HL-60 (cell line): ENCODE data around the gene UQCRH.

ENCODE experiments used
- POLR2AphosphoS5 ChIP-seq: IDR thresholded peaks from 2 replicates; pipeline ENCODE4 v1.6.1; 2012; ENCODE audit warnings: low read depth
- TF ChIP-seq, protein P1 (sequence below): IDR thresholded peaks from one replicate; pipeline ENCODE4 v1.5.1; 2011; ENCODE audit warnings: low read length, control low read depth, inconsistent platforms; ENCODE audit not compliant: insufficient read depth

DNA sequence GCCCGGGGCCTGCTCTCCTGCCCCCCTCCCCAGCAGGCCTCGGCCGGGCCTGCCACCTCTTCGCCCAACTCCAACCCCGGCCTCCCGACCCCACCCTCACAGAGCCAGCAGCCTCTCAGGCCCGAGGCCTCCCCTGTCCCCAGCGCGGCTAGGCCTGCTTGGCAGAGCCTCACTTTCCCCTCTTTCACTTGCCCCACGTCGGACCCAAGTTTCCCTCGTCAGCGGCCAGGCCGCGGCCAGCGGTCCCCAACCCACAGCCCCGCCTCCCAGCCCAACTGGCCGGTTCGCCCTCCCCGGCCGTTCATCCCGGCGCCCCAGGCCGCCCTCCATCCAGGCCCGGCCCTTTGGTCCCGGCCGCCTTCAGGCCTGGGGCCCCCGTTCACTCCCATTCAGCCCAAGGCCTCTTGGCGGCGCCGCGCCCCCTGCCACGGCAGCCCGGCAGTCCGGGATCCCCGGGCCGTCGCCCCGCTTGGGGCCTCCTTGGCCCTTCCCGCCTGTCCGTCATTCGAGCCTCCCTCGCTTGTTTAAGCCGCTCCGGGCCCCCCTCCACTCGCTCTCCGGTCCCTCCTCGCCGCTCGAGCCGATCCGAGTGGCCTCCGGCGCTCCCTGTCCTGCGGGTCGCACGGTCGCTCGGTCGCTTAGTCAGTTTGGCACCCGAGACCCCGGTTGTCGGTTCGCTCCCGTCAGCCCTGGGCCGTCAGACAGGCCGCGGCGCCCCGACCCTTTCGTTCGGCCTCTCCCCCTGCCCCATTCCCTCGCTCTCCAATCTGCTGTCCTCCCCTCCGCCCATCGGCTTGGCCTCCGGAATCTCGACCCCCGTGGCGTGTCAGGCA, 1.5 kb upstream of the UQCRH start:
- TF ChIP-seq, protein P1, sequence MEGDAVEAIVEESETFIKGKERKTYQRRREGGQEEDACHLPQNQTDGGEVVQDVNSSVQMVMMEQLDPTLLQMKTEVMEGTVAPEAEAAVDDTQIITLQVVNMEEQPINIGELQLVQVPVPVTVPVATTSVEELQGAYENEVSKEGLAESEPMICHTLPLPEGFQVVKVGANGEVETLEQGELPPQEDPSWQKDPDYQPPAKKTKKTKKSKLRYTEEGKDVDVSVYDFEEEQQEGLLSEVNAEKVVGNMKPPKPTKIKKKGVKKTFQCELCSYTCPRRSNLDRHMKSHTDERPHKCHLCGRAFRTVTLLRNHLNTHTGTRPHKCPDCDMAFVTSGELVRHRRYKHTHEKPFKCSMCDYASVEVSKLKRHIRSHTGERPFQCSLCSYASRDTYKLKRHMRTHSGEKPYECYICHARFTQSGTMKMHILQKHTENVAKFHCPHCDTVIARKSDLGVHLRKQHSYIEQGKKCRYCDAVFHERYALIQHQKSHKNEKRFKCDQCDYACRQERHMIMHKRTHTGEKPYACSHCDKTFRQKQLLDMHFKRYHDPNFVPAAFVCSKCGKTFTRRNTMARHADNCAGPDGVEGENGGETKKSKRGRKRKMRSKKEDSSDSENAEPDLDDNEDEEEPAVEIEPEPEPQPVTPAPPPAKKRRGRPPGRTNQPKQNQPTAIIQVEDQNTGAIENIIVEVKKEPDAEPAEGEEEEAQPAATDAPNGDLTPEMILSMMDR = no peak
- TF ChIP-seq POLR2AphosphoS5 = no peak; the same call in 1 of the 2 replicates
